GM11168 (cell line): Measurements from ENCODE around the gene SEC14L3.
"Not testable (repeated sequence)": the region's sequence is repeated elsewhere in the genome, so short reads cannot be mapped to it uniquely, and the experiment has no call there.

Experiments
- in situ Hi-C: fragments of 300-500 bp; cut with MboI; formaldehyde crosslinking; loops from one replicate; pipeline ENCODE4 v1.12.0; 2022; ENCODE audit warnings: low sequenced_read_pairs; ENCODE audit not compliant: unreplicated experiment

The SEC14L3 gene

GRCh38 chr22:30486661-30487115 lies 14.9 kb upstream of the SEC14L3 start:
- in situ Hi-C loops: no loop called here

GRCh38 chr22:30486118-30486517 lies 14.3 kb upstream of the SEC14L3 start:
- in situ Hi-C loops: no loop called here

- in situ Hi-C loops: no loop called here
Measured at GRCh38 chr22:30485362-30485988, 13.7 kb upstream of the SEC14L3 start.

- in situ Hi-C loops: no loop called here
Measured at GRCh38 chr22:30483169-30483568, 11.4 kb upstream of the SEC14L3 start.

GRCh38 chr22:30481711-30482110 lies 9.9 kb upstream of the SEC14L3 start:
- in situ Hi-C loops: no loop called here

GRCh38 chr22:30479981-30480380 lies 8.2 kb upstream of the SEC14L3 start:
- in situ Hi-C loops: no loop called here

- in situ Hi-C loops: no loop called here
Measured at GRCh38 chr22:30474683-30475424, 3.0 kb upstream of the SEC14L3 start.

- in situ Hi-C loops: no loop called here
Measured at GRCh38 chr22:30474121-30474520, 2.3 kb upstream of the SEC14L3 start.

- in situ Hi-C loops: no loop called here
Measured at GRCh38 chr22:30472994-30473720, 1.3 kb upstream of the SEC14L3 start.

GRCh38 chr22:30470655-30471054 lies 1.2 kb downstream of the SEC14L3 start:
- in situ Hi-C loops: no loop called here

GRCh38 chr22:30469165-30469564 lies 2.7 kb downstream of the SEC14L3 start:
- in situ Hi-C loops: no loop called here

GRCh38 chr22:30460555-30460954 lies 11.3 kb downstream of the SEC14L3 start:
- in situ Hi-C loops: not testable (repeated sequence)

GRCh38 chr22:30460147-30460546 lies 11.7 kb downstream of the SEC14L3 start:
- in situ Hi-C loops: no loop called here

GRCh38 chr22:30459181-30460052 lies 12.4 kb downstream of the SEC14L3 start:
- in situ Hi-C loops: no loop called here

GRCh38 chr22:30457981-30458380 lies 13.8 kb downstream of the SEC14L3 start:
- in situ Hi-C loops: no loop called here

GRCh38 chr22:30455075-30455840 lies 16.6 kb downstream of the SEC14L3 start:
- in situ Hi-C loops: no loop called here

- in situ Hi-C loops: no loop called here
Measured at GRCh38 chr22:30453731-30454510, 17.9 kb downstream of the SEC14L3 start.

GRCh38 chr22:30452861-30453260 lies 19.0 kb downstream of the SEC14L3 start:
- in situ Hi-C loops: no loop called here

- in situ Hi-C loops: not testable (repeated sequence)
Measured at GRCh38 chr22:30451488-30451887, 20.3 kb downstream of the SEC14L3 start.
